Right renal pelvis (tissue), 4 donors: Measurements from ENCODE around the gene DPF3. TPM values are rescaled to one million over a fixed set of nuclear protein-coding genes. Genes with fewer than 3 reads are reported as not detected.

Experiments used
- DNase-seq, 4 donors: peaks; one replicate each; pipeline ENCODE4 v3.0.0-alpha.2; 2013; ENCODE audit warnings: low read depth in 4 of 4, low spot score in 3 of 4, missing footprints in 1 of 4
- polyA plus RNA-seq, 4 donors: library from polyadenylated mRNA; unstranded; fragments of 120-200 nt; gene quantifications; one replicate each; pipeline ENCODE4 v1.2.1, GENCODE V29; 2013; ENCODE audit not compliant: insufficient read length in 4 of 4

Gene DPF3
- polyA plus RNA-seq, 4 donors = 4.1 to 6.2 (median 5.0) TPM

DNA sequence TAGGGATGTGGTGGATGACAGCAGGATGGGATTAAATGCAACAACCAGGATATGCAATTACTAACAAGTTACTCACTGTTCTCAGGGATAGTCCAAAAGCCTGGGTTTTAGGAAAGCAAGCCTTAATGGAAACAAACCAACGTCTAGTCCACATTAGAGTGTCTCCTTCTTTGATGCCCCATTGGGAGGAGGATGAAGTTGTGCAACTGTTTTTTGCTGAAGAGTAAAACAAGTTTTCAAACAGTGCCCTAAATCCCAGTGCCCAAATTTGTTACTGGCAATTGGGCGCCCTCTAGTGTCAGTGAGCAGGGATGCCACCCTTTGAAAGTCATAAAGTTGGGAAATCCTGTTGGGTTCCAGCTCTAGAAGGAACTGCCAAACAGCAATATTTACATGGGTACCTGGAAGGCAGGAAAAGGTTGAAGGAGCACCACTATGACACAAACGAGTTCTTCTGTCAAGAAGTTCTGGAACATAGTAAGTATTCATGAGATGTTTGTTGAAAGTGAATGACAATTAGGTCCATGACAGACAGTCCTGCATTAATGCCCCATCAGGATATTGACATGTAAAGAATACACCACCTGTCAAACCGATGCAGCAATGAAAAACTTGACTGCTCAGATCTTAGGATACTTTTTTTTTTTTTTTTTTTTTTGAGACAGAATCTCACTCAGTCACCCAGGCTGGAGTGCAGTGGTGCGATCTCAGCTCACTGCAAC is 11.1 kb upstream of the DPF3 start:
- peak in 1 of 4 donors; percentile 65 for DNase-seq

GRCh38 chr14:72904218-72904617 is 10.3 kb upstream of the DPF3 start:
- DNase-seq = no peak

- DNase-seq = no peak
Measured at GRCh38 chr14:72903716-72904115, 9.8 kb upstream of the DPF3 start.

DNA sequence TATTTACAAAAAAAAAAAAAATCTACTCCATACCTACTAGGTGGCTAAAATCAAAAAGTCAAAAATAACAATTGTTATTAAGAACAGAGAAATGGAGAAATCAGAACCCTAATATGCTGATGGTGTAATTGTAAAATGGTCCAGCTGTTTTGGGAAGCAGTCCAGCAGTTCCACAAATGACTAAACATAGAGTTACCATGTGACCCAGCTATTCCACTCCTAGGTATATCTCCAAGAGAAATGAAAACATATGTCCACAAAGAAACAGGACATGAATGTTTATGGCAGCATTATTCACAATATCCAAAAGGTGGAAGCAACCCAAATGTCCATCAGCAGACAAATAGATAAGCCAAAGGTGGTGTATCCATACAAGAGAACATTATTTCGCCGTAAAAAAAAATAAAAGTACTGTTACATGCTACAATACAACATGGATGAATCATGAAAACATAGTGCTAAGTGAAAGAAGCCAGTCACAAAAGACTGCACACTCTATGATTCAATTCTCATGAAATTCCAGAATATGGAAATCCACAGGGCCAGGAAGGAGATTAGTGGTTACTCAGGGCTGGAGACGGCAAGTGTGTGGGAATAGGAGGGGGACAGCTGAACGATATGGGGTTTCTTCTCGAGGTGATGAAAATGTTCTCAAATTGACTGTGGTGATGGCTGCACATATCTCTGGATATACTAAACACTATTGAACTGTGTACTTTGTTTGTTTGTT is 9.1 kb upstream of the DPF3 start:
- DNase-seq = no peak

DNA sequence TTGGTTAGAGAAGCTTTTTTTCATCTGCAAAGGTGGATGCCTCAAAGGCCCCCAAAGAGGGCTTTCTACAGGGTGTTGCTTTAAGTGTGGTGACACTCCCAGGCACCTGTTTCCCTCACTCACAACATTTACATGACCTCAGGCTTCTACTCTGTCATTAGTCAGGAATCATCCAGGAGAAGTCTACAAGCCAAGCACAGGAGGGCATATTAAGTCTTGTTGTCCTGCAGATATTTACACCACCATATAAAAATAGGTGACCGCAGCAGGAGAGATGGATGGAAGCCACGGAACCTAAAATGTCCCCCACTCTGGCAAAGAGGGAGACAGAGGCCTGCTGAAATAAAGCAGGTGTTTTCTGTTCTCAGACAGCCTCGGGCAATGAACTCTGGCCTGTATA is 7.5 kb upstream of the DPF3 start:
- DNase-seq = no peak

GRCh38 chr14:72898448-72898847 is 4.5 kb upstream of the DPF3 start:
- DNase-seq = no peak

GRCh38 chr14:72894623-72895378 is 900 bp upstream of the DPF3 start:
- no peak for DNase-seq

DNA sequence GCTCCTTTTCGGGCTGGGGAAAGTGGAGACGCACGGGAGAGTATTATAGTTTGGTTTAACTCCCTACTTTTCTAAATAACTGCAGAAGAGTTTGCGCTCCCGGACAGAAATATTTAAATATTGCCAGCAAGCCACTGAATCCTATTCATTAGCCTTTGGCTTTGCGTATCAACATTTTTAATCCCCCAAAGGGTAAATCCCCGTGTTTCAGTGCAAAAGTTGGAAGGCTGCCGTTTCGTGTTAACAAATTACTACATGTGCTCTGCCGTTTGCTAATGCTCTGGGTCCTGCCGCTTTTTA is 372 bp upstream of the DPF3 start:
- no peak for DNase-seq

GRCh38 chr14:72892879-72893635 is 844 bp downstream of the DPF3 start:
- DNase-seq = no peak

GRCh38 chr14:72892103-72892878 is 1.6 kb downstream of the DPF3 start:
- DNase-seq = no peak

- DNase-seq = no peak
Measured at GRCh38 chr14:72891666-72892102, 2.2 kb downstream of the DPF3 start.

DNA sequence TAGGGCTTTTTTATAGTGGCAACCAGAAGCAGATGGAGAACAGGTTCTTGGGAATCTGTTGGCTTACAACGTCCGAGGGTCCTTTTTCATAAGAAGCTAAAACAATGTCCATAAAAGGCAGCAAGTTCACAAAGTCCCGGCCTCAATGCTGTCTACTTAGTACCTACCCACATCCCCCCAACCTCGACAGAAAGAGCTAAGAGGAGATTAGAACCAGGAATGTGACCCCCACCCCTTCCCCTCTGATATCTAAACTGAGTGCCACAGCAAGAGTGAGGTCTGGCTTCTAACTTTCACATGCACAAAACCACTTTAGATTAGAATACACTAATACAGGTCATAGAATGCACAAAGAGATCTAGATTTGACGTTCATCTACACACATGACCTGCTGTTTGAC is 4.5 kb downstream of the DPF3 start:
- DNase-seq = no peak

GRCh38 chr14:72888636-72889201 is 5.2 kb downstream of the DPF3 start:
- no peak for DNase-seq

DNA sequence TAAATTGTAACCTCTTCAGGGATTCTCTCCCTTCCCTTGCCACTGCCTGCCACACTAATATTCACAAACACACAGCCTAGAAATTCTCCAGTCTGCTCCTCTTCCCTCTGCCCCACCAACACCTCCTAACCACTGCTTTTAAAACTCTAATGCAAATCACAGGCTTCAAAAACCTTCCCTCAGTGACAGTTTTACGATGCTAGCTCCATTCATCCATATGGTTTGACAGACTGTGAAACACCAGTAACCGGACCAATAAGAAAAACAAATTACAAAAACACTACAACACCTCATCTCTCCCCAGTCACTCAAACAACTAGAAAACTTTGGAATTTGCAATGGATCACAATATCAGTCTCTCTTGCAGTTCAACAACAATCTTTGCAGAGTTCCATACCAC is 5.7 kb downstream of the DPF3 start:
- peak in 1 of 4 donors; percentile 65 for DNase-seq

GRCh38 chr14:72887514-72887913 is 6.4 kb downstream of the DPF3 start:
- no peak for DNase-seq

DNA sequence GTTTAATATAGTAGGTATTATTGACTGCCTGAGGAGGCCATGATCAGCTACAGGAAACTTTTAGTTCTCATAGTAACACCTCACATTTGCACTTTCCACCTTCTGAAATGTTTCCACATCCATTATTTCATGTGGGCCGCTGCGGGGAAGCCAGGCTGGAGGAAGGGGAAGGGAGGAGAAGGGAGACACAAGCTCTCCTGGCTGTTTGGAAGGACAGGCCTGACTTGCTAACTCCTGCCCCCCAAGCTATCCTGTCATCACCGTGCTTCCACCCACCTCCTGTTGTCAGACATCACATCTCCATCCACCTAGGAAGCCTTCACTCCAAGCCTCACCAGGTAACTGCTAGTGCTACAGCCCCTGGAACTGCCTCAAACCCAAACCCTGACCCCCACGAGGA is 9.5 kb downstream of the DPF3 start:
- DNase-seq = no peak

- no peak for DNase-seq
Measured at GRCh38 chr14:72883961-72884360, 9.9 kb downstream of the DPF3 start.

- DNase-seq = no peak
Measured at GRCh38 chr14:72883109-72883508, 10.8 kb downstream of the DPF3 start.

DNA sequence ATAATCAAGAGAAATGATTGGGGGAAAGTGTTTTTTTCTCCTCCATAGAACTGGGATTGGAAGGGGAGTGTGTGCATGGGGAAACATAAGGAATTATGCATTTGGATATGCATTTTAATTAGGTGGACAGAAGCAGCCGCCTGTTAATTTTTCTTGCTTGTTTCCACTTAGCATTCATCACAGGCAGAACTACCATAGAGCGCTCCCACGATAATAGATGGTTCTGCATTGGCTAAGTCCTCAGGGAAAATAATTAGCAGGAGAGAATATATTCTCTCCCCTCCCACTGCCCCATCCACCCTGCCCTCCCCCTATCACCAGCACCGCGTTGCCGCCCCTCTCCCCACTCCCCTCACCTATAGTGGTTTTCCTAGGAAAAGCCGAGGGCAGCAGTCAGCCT is 11.4 kb downstream of the DPF3 start:
- DNase-seq = no peak

DNA sequence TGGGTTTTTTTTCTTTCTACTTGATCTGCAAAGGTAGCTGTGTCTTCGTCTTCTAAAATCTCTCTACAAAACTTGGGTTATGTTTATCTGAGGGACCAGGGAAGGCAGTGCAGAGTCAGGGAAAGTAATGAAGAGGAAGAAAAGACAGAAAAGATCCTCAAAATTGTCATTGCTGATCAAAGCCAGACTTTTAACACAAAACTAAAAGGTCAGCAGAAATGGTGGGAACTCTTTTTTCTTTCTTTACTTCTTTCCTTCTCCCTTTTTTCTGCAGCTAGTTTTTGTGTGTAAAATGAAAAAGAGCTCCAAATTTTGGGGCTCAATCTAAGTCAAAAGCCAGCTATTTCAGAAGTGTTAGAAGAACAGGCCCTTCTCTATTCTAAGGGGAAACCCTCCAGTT is 11.9 kb downstream of the DPF3 start:
- no peak for DNase-seq
